Measurements from ENCODE around the gene ABHD4. TPM values are rescaled to one million over a fixed set of nuclear protein-coding genes. Genes with fewer than 3 reads are reported as not detected.
A peak's percentile ranks its signal among the peaks of the same experiment; 100 is the strongest.

The ABHD4 gene
- total RNA-seq, 2 donors from 2014 or later, result 20.9 to 25.4 TPM

DNA sequence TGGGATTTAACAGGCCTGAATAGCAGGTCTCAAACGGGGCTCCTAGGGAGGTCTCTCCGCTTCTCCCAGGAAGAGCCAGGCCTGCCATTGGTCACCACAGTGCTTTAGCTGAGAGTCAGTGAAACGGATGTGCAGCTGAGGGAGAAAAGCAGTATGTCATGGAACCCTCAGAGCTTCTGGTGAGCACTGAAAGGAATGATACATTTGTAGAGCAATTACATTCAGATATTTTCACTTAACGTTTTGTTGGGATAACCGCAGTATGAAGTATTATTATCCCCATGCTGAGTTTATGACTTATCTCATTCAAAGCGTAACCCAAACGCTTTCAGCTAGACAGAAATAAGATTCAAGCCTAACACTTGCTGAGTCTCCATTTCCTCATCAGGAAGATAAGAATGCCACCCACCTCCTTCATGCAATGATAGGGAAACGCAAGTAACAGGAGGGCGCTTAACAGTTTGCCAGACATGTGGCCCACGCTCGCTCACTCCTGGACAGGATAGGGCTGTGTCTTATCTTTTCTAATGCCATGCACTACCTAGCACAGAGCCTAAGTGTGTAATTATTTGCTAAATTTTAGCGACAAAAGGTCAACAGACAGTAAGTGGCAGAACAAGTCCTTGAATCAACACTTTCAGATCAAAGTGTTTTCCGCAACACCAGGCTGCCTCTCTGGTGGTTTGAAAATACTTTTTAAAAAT is 37.3 kb upstream of the ABHD4 start:
- H3K36me3 ChIP-seq, result peaks cover 13% of the 10 kb centered on the region
- no peak overlapping the region for H3K27ac ChIP-seq
- no peaks in the 10 kb centered on the region for H3K9me3 ChIP-seq
- H3K4me1 ChIP-seq, result peaks cover 0 to 47% of the 10 kb centered on the region in 2 donors
- no peaks in the 10 kb centered on the region for H3K27me3 ChIP-seq
- H3K4me3 ChIP-seq, result no peak overlapping the region
- DNase-seq (ENCODE audit: low spot score), result no peak
- TF ChIP-seq, protein P1, sequence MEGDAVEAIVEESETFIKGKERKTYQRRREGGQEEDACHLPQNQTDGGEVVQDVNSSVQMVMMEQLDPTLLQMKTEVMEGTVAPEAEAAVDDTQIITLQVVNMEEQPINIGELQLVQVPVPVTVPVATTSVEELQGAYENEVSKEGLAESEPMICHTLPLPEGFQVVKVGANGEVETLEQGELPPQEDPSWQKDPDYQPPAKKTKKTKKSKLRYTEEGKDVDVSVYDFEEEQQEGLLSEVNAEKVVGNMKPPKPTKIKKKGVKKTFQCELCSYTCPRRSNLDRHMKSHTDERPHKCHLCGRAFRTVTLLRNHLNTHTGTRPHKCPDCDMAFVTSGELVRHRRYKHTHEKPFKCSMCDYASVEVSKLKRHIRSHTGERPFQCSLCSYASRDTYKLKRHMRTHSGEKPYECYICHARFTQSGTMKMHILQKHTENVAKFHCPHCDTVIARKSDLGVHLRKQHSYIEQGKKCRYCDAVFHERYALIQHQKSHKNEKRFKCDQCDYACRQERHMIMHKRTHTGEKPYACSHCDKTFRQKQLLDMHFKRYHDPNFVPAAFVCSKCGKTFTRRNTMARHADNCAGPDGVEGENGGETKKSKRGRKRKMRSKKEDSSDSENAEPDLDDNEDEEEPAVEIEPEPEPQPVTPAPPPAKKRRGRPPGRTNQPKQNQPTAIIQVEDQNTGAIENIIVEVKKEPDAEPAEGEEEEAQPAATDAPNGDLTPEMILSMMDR (IDR thresholded peaks at IDR 0.05), result no peak

DNA sequence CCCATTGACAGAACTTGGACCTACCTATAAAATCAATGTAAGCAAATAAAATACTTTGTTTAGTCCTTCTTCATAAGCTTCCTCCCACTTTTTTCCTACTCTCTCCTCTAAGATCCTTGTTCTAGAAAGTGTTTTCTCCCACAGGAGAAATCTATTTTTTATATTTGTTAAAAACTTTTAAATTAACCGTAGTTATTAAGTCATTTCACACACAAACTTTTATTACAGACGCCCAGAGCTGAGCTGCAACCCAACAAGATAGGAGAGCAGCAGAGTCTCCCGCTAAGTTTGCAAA is 36.8 kb upstream of the ABHD4 start:
- no peaks in the 10 kb centered on the region for H3K27me3 ChIP-seq
- H3K36me3 ChIP-seq, result peaks cover 16% of the 10 kb centered on the region
- H3K27ac ChIP-seq, result no peak overlapping the region
- peaks cover 0 to 43% of the 10 kb centered on the region in 2 donors for H3K4me1 ChIP-seq
- H3K4me3 ChIP-seq, result no peak overlapping the region
- TF ChIP-seq, protein P1 (IDR thresholded peaks at IDR 0.05), result no peak
- H3K9me3 ChIP-seq, result no peaks in the 10 kb centered on the region
- DNase-seq (ENCODE audit: low spot score), result no peak

- H3K27ac ChIP-seq, result no peak overlapping the region
- no peaks in the 10 kb centered on the region for H3K9me3 ChIP-seq
These were observed 36.2 kb upstream of the ABHD4 start for GRCh38 chr14:22561661-22562579.

DNA sequence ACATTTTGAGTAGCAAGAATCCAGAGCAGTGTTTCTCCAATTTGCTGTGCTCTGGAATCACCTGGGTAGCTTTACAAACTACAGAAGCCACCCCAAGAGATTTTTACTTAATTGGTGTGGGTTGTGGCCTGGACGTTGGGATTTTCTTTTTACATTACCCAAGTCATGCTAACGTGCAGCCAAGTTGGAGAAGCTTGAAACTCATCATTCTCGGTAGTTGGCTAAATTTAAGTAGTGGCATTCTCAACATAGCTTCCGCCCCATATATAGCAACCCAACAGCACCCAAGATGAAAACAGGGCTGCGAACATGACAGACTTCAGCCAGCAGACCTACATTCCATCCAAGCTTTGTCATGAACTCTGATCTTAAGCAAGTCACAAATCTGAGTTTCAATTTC is 34.1 kb upstream of the ABHD4 start:
- DNase-seq (ENCODE audit: low spot score), result no peak
- Histone ChIP-seq H3K27me3 (no peaks in the 10 kb centered on the region), H3K36me3 (peaks cover 16% of the 10 kb centered on the region), H3K4me1 (peaks cover 0 to 20% of the 10 kb centered on the region in 2 donors), H3K4me3 (no peak overlapping the region), H3K9me3 (no peaks in the 10 kb centered on the region), H3K27ac (peak overlapping the region in 1 of 2 donors; percentile 58)
- TF ChIP-seq, protein P1 (IDR thresholded peaks at IDR 0.05), result no peak

More at GRCh38 chr14:22561661-22562579, 36.2 kb upstream of the ABHD4 start:
- TF ChIP-seq, protein P1 (IDR thresholded peaks at IDR 0.05), result no peak
- peaks cover 16% of the 10 kb centered on the region for H3K36me3 ChIP-seq
- H3K4me3 ChIP-seq, result no peak overlapping the region
- H3K4me1 ChIP-seq, result peaks cover 0 to 37% of the 10 kb centered on the region in 2 donors
- no peak for DNase-seq (ENCODE audit: low spot score)
- no peaks in the 10 kb centered on the region for H3K27me3 ChIP-seq

DNA sequence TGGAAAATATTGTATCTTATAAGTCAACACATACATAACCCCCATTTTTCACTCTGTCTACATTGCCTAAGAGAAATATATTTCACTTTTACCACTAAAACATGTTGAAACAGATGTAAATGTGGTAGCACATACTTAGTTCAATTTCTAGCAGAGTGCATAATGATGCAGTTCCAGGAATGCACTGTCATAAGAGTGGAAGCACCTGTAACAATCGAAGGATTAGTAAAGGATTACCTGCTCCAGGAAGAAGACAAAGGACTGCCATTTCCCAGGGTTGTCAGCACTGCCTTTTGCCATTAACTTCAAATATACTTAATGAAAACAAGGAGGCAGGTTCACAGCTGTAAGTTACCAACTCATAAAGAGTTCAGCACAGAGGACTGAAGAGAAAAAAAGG is 33.6 kb upstream of the ABHD4 start:
- peak overlapping the region in 1 of 2 donors; percentile 58 for H3K27ac ChIP-seq
- TF ChIP-seq, protein P1 (IDR thresholded peaks at IDR 0.05), result no peak

More for the DNA sequence above, 33.6 kb upstream of the ABHD4 start:
- Histone ChIP-seq H3K4me1 (peaks cover 0 to 16% of the 10 kb centered on the region in 2 donors), H3K4me3 (no peak overlapping the region), H3K36me3 (peaks cover 16% of the 10 kb centered on the region), H3K27me3 (no peaks in the 10 kb centered on the region), H3K9me3 (no peaks in the 10 kb centered on the region)
- DNase-seq (ENCODE audit: low spot score), result no peak
